OCI-LY3 (cell line): ENCODE measurements around the gene EPYC.

Experiments used
- H2AFZ ChIP-seq: fragments of 200-600, 300-600 bp; shearing (Covaris generic); 2 replicates; pipeline ENCODE4 v1.6.0; 2014; ENCODE audit warnings: antibody characterized with exemption, low read depth, low read length
- H3K27ac ChIP-seq: fragments of 200-600, 300-600 bp; sonication (generic); 2 replicates; pipeline ENCODE4 v1.5.1; 2014; ENCODE audit warnings: mild to moderate bottlenecking, low read length, moderate library complexity, mixed read lengths
- H3K27me3 ChIP-seq: fragments of 200-600, 300-600 bp; sonication (generic); 2 replicates; pipeline ENCODE4 v1.6.1; 2014; ENCODE audit warnings: low read depth, low read length, mixed read lengths
- H3K36me3 ChIP-seq: fragments of 200-600, 300-600 bp; sonication (generic); replicated peaks from 2 replicates; pipeline ENCODE3; 2014; ENCODE audit warnings: low read depth, low read length, mixed read lengths
- H3K4me1 ChIP-seq: fragments of 300-600, 200-600 bp; sonication (generic); 2 replicates; pipeline ENCODE4 v1.6.1; 2014; ENCODE audit warnings: low read length, mixed read lengths
- H3K4me2 ChIP-seq: fragments of 200-600, 300-600 bp; sonication (generic); 2 replicates; pipeline ENCODE4 v1.6.1; 2014; ENCODE audit warnings: low read length, mixed read lengths
- H3K4me3 ChIP-seq: fragments of 300-600, 200-600 bp; sonication (generic); 2 replicates; pipeline ENCODE4 v1.5.1; 2014; ENCODE audit warnings: antibody characterized with exemption, mild to moderate bottlenecking, low read length, moderate library complexity
- H3K79me2 ChIP-seq: fragments of 300-600, 200-600 bp; shearing (Covaris generic); 2 replicates; pipeline ENCODE4 v1.6.1; 2014; ENCODE audit warnings: mild to moderate bottlenecking, low read length, mixed read lengths
- H3K9ac ChIP-seq: fragments of 300-600, 200-600 bp; shearing (Covaris generic); 2 replicates; pipeline ENCODE4 v1.6.0; 2014; ENCODE audit warnings: mild to moderate bottlenecking, low read length, moderate library complexity
- H3K9me3 ChIP-seq: fragments of 200-600, 300-600 bp; shearing (Covaris generic); 2 replicates; pipeline ENCODE4 v1.6.1; 2014; ENCODE audit warnings: low read length, mixed read lengths; ENCODE audit not compliant: insufficient read depth
- H4K20me1 ChIP-seq: fragments of 200-600, 300-600 bp; sonication (generic); 2 replicates; pipeline ENCODE4 v1.6.1; 2016; ENCODE audit warnings: low read length, mixed read lengths; ENCODE audit not compliant: insufficient read depth
- EZH2phosphoT487 ChIP-seq: fragments of 200-600 bp; shearing (Covaris generic); IDR thresholded peaks from 2 replicates; pipeline ENCODE4 v1.6.1; 2018; ENCODE audit warnings: antibody characterized with exemption, mixed run types, low read depth
- TF ChIP-seq, protein P1 (sequence below): fragments of 200-600, 300-600 bp; sonication (generic); IDR thresholded peaks from 2 replicates; pipeline ENCODE4 v1.5.1; 2014; ENCODE audit warnings: antibody characterized with exemption, low read length, low read depth

EPYC gene, protein sequence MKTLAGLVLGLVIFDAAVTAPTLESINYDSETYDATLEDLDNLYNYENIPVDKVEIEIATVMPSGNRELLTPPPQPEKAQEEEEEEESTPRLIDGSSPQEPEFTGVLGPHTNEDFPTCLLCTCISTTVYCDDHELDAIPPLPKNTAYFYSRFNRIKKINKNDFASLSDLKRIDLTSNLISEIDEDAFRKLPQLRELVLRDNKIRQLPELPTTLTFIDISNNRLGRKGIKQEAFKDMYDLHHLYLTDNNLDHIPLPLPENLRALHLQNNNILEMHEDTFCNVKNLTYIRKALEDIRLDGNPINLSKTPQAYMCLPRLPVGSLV

DNA sequence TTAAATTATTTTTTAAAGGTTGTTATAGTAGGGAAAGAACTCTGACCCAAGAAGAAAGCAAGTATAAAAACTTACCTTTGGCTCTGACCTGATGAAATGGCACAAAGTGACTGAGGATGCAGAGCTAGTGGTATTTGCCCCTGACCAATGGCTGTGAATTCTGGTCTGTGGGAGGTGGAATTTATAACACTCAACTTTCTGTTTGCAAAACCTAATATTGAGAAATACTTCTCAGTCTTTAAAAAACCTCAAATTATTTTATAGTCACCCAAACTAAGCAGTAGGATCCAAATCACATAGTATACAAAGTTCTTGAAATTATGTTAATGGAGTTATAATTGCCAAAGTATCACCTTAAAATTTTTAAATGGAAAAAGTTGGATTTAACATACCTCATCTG, at the start of gene EPYC:
Gene EPYC (minus strand): TSS at position 101 of the 400 bp plus-strand sequence. CDS start 2,407 bp downstream, outside the sequence.
- no peak for TF ChIP-seq EZH2phosphoT487
- TF ChIP-seq, protein P1, sequence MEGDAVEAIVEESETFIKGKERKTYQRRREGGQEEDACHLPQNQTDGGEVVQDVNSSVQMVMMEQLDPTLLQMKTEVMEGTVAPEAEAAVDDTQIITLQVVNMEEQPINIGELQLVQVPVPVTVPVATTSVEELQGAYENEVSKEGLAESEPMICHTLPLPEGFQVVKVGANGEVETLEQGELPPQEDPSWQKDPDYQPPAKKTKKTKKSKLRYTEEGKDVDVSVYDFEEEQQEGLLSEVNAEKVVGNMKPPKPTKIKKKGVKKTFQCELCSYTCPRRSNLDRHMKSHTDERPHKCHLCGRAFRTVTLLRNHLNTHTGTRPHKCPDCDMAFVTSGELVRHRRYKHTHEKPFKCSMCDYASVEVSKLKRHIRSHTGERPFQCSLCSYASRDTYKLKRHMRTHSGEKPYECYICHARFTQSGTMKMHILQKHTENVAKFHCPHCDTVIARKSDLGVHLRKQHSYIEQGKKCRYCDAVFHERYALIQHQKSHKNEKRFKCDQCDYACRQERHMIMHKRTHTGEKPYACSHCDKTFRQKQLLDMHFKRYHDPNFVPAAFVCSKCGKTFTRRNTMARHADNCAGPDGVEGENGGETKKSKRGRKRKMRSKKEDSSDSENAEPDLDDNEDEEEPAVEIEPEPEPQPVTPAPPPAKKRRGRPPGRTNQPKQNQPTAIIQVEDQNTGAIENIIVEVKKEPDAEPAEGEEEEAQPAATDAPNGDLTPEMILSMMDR, result no peak
- Histone ChIP-seq H3K4me3 (no peak within 1 kb of the TSS), H3K36me3 (no peaks in the 10 kb centered on the region), H2AFZ (no peak within 1 kb of the TSS), H3K27ac (no peak within 1 kb of the TSS), H3K9ac (no peak within 1 kb of the TSS), H3K4me2 (no peak within 1 kb of the TSS), H3K79me2 (no peaks in the 10 kb centered on the region), H3K4me1 (peaks cover 37% of the 10 kb centered on the region), H4K20me1 (no peaks in the 10 kb centered on the region), H3K27me3 (no peaks in the 10 kb centered on the region), H3K9me3 (no peaks in the 10 kb centered on the region)

GRCh38 chr12:91053951-91054715, 49.4 kb upstream of the EPYC start:
- no peak overlapping the region for H2AFZ ChIP-seq
- H3K9me3 ChIP-seq, result no peaks in the 10 kb centered on the region
- no peak overlapping the region for H3K4me2 ChIP-seq

DNA sequence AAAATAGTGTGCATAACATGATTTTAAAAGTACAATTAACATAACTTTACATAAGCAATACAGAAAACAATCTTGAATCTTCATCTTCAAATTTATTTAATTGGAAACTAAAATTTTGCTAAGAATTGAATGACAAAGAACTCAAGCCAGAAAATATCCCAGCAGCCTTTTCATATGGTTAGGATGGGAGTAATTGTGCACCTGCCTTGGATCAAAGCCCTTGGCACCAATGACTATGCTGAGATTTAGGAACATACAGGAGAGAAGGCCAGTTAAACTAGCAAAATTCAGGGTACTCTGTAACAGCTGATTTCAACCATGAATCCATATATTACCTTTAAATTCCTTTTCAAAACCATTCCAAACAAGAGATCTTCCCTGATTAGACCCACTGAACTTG, 47.3 kb upstream of the EPYC start:
- Histone ChIP-seq H3K79me2 (no peaks in the 10 kb centered on the region), H3K4me1 (no peaks in the 10 kb centered on the region), H3K4me3 (no peak overlapping the region), H3K36me3 (no peaks in the 10 kb centered on the region), H4K20me1 (no peaks in the 10 kb centered on the region), H2AFZ (no peak overlapping the region), H3K27ac (no peak overlapping the region), H3K9ac (no peak overlapping the region), H3K4me2 (no peak overlapping the region), H3K27me3 (no peaks in the 10 kb centered on the region), H3K9me3 (no peaks in the 10 kb centered on the region)
- TF ChIP-seq EZH2phosphoT487, result no peak
- TF ChIP-seq, protein P1, result no peak

More at GRCh38 chr12:91053951-91054715, 49.4 kb upstream of the EPYC start:
- H3K36me3 ChIP-seq, result no peaks in the 10 kb centered on the region
- TF ChIP-seq, protein P1, result no peak
- TF ChIP-seq EZH2phosphoT487, result no peak
- no peak overlapping the region for H3K27ac ChIP-seq
- H3K27me3 ChIP-seq, result no peaks in the 10 kb centered on the region
- no peaks in the 10 kb centered on the region for H3K79me2 ChIP-seq
- H4K20me1 ChIP-seq, result no peaks in the 10 kb centered on the region
- H3K4me1 ChIP-seq, result no peaks in the 10 kb centered on the region
- H3K9ac ChIP-seq, result no peak overlapping the region
- H3K4me3 ChIP-seq, result no peak overlapping the region

GRCh38 chr12:91044586-91044985, 39.8 kb upstream of the EPYC start:
- Histone ChIP-seq H3K9ac (no peak overlapping the region), H3K9me3 (no peaks in the 10 kb centered on the region), H2AFZ (no peak overlapping the region), H3K36me3 (no peaks in the 10 kb centered on the region), H3K4me1 (no peaks in the 10 kb centered on the region), H3K4me3 (no peak overlapping the region), H4K20me1 (no peaks in the 10 kb centered on the region), H3K4me2 (no peak overlapping the region), H3K27ac (no peak overlapping the region), H3K27me3 (no peaks in the 10 kb centered on the region), H3K79me2 (no peaks in the 10 kb centered on the region)
- TF ChIP-seq, protein P1, result no peak
- no peak for TF ChIP-seq EZH2phosphoT487
